Activated CD8-positive, alpha-beta memory T cell treated with anti-CD3 and anti-CD28 coated beads for 36 hours (primary cell): ENCODE data around the gene LRRC75A. TPM values are rescaled to one million over a fixed set of nuclear protein-coding genes. Genes with fewer than 3 reads are reported as not detected.

Source experiments
- CTCF ChIA-PET: fragments of 350-600 bp; sonication (Branson Sonifier 250); formaldehyde crosslinking; loops from one replicate; lab custom pipeline; 2021; ENCODE audit warnings: antibody characterized with exemption; lab: Charles Lee
- POLR2A ChIA-PET: fragments of 350-600 bp; sonication (Branson Sonifier 250); formaldehyde crosslinking; loops from one replicate; lab custom pipeline; 2021; ENCODE audit warnings: antibody characterized with exemption; lab: Charles Lee
- total RNA-seq, 2 experiments: library from RNA; stranded (reverse); gene quantifications; one replicate each; pipeline ENCODE4 v1.2.3, GENCODE V29; 2021

LRRC75A gene
- total RNA-seq = 1 to 10 TPM; 1.6 to 1.8 TPM

- ChIA-PET POLR2A (no interaction called here), CTCF (interaction anchor here (0.8 to 2.0 kb wide), 2 partner anchors 30 to 39 kb away, joined by 3 to 6 read pairs; no protein-coding TSS in a partner anchor)
These were observed at the start of gene LRRC75A for GRCh38 chr17:16491703-16492612. LRRC75A (minus strand) TSS chr17:16492193; CDS start chr17:16491990, 203 bp downstream.

GRCh38 chr17:16537130-16537458, 45.1 kb upstream of the LRRC75A start:
- ChIA-PET POLR2A (interaction anchor here (0.6 to 1.2 kb wide), 2 partner anchors 97 to 118 kb away, joined by 3 read pairs; no protein-coding TSS in a partner anchor), CTCF (interaction anchor here (1.0 to 3.0 kb wide), 3 partner anchors 40 to 52 kb away, joined by 3 to 21 read pairs (median 11); no protein-coding TSS in a partner anchor)

GRCh38 chr17:16534236-16534635, 42.2 kb upstream of the LRRC75A start:
- CTCF ChIA-PET = interaction anchor here (1.0 to 1.2 kb wide), 3 partner anchors 10 to 35 kb away, joined by 3 to 4 read pairs (median 3); partner anchors contain the start of gene ZNF287
- POLR2A ChIA-PET = no interaction called here

- ChIA-PET CTCF (no interaction called here), POLR2A (no interaction called here)
These were observed 37.9 kb upstream of the LRRC75A start for GRCh38 chr17:16529906-16530305.

- CTCF ChIA-PET = interaction anchor here (1.4 kb wide), 1 partner anchor 62 kb away, joined by 3 read pairs; no protein-coding TSS in a partner anchor
- POLR2A ChIA-PET = no interaction called here
These were observed 35.3 kb upstream of the LRRC75A start for GRCh38 chr17:16527298-16527697.

- ChIA-PET CTCF (interaction anchor here (0.7 kb wide), 1 partner anchor 1664 kb away, joined by 3 read pairs; no protein-coding TSS in a partner anchor), POLR2A (interaction anchor here (0.7 kb wide), 1 partner anchor 87 kb away, joined by 6 read pairs; no protein-coding TSS in a partner anchor)
These were observed 33.6 kb upstream of the LRRC75A start for GRCh38 chr17:16525556-16525955.

GRCh38 chr17:16521070-16521727, 29.2 kb upstream of the LRRC75A start:
- ChIA-PET POLR2A (no interaction called here), CTCF (interaction anchor here (0.7 to 4.6 kb wide), 20 partner anchors 11 to 172 kb away, joined by 3 to 41 read pairs (median 4); partner anchors contain the start of genes LRRC75A, TRPV2 and UBB)

- ChIA-PET POLR2A (interaction anchor here (1.0 kb wide), 1 partner anchor 65 kb away, joined by 3 read pairs; no protein-coding TSS in a partner anchor), CTCF (interaction anchor here (1.9 kb wide), 1 partner anchor 155 kb away, joined by 4 read pairs; no protein-coding TSS in a partner anchor)
These were observed 27.0 kb upstream of the LRRC75A start for GRCh38 chr17:16519021-16519420.

- ChIA-PET CTCF (no interaction called here), POLR2A (no interaction called here)
These were observed 25.5 kb upstream of the LRRC75A start for GRCh38 chr17:16517477-16517876.

GRCh38 chr17:16516594-16517051, 24.6 kb upstream of the LRRC75A start:
- CTCF ChIA-PET = no interaction called here
- POLR2A ChIA-PET = no interaction called here

GRCh38 chr17:16515933-16516332, 23.9 kb upstream of the LRRC75A start:
- CTCF ChIA-PET = no interaction called here
- POLR2A ChIA-PET = no interaction called here

- POLR2A ChIA-PET = no interaction called here
- CTCF ChIA-PET = no interaction called here
These were observed 21.9 kb upstream of the LRRC75A start for GRCh38 chr17:16513873-16514272.

GRCh38 chr17:16512011-16512410, 20.0 kb upstream of the LRRC75A start:
- CTCF ChIA-PET = no interaction called here
- POLR2A ChIA-PET = no interaction called here

GRCh38 chr17:16511593-16511992, 19.6 kb upstream of the LRRC75A start:
- POLR2A ChIA-PET = no interaction called here
- CTCF ChIA-PET = interaction anchor here (0.8 kb wide), 1 partner anchor 57 kb away, joined by 4 read pairs; no protein-coding TSS in a partner anchor

- ChIA-PET CTCF (no interaction called here), POLR2A (no interaction called here)
These were observed 16.0 kb upstream of the LRRC75A start for GRCh38 chr17:16507918-16508533.

- CTCF ChIA-PET = no interaction called here
- POLR2A ChIA-PET = no interaction called here
These were observed 14.2 kb upstream of the LRRC75A start for GRCh38 chr17:16506188-16506587.

GRCh38 chr17:16504984-16505383, 13.0 kb upstream of the LRRC75A start:
- ChIA-PET CTCF (no interaction called here), POLR2A (no interaction called here)

- CTCF ChIA-PET = interaction anchor here (1.5 kb wide), 1 partner anchor 25 kb away, joined by 4 read pairs; no protein-coding TSS in a partner anchor
- POLR2A ChIA-PET = no interaction called here
These were observed 5.0 kb upstream of the LRRC75A start for GRCh38 chr17:16496820-16497489.
